ENCODE data around the gene ZDHHC13.

- no peak for TF ChIP-seq SRF (IDR thresholded peaks at IDR 0.05; ENCODE audit: low read depth in 2 of 2, low read length in 2 of 2)
- no peak for TF ChIP-seq RELB (IDR thresholded peaks at IDR 0.05; ENCODE audit: low read depth)
- no peak for TF ChIP-seq POLR2A (IDR thresholded peaks at IDR 0.05; ENCODE audit: low read depth, low read length)
- TF ChIP-seq CEBPB (IDR thresholded peaks at IDR 0.05; ENCODE audit: borderline replicate concordance in 1 of 2, low read depth in 2 of 2, low read length in 2 of 2): no peak
- TF ChIP-seq CEBPZ (IDR thresholded peaks at IDR 0.05; ENCODE audit: low read depth, low read length): no peak
- TF ChIP-seq BACH1 (IDR thresholded peaks at IDR 0.05; ENCODE audit: borderline replicate concordance): no peak
- no peak for TF ChIP-seq ZZZ3 (IDR thresholded peaks at IDR 0.05; ENCODE audit: control insufficient read depth, insufficient read length, low read depth)
- no peak for TF ChIP-seq ATF2 (IDR thresholded peaks at IDR 0.05; ENCODE audit: low read length)
- TF ChIP-seq PAX8 (IDR thresholded peaks at IDR 0.05): no peak
- no peak for TF ChIP-seq SIX5 (IDR thresholded peaks at IDR 0.05; ENCODE audit: low read depth, low read length, severe bottlenecking)
Measured at GRCh38 chr11:19076744-19077589, 40.0 kb upstream of the ZDHHC13 start.
